ENCODE results near the gene PTGDR.

GRCh38 chr14:52267501-52268278 is at the start of gene PTGDR:
- peak; percentile 79 for TF ChIP-seq SUZ12 (IDR thresholded peaks at IDR 0.05; ENCODE audit: extremely low read depth, insufficient read depth, insufficient read length)
- TF ChIP-seq YY1 (IDR thresholded peaks at IDR 0.05; ENCODE audit: insufficient read depth, insufficient read length): no peak
